Measurements from ENCODE around the gene MYRIP. TPM values are rescaled to one million over a fixed set of nuclear protein-coding genes. Genes with fewer than 3 reads are reported as not detected.

Gene MYRIP
- 0.05 TPM in 1 of 5 replicates, not detected in the others for total RNA-seq (2022; extraction: Qiagen RNA extraction)

DNA sequence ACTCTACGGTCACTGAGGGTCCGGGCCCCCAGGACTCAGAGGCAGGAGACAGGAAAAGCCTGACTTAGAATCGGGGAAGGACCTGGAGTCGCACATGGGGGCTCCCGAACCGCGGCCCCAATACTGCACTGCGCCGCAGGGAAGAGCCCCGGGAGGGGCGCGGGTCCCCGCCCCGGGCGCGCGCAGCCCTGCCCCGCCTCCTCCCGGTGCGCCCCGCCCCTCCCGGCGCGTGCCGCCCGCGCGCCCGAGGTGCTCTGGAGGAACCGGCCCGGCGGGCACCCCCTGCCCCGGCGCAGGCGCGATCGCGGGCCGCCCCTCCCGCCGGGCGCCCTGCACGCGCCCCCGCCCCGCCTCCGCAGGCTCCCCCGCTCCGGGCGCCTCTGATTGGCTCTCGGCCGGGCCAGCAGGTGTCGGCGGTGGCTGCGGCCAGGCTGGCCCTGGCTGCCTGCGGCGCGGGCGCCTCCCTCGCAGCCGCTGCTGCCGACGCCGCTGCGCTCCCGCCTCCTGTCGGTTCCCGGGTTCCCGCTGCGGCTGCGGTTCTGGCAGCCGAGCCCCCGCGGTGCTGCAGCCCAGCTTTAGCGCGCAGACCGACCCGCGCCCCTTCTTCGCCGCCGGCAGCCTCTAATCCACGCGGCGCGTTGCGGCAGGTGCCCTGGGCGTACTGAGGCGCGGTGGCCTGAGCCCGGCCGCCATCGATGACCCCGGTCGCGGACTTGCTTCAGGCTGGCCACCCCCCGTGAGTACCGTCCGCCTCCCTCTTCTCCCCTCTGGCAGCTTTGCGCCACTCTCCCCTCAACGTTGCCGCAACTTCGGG is at the start of gene MYRIP:
Gene MYRIP (plus strand): TSS at position 429 of the 814 bp plus-strand sequence. CDS start 91,208 bp downstream, outside the sequence.

DNA sequence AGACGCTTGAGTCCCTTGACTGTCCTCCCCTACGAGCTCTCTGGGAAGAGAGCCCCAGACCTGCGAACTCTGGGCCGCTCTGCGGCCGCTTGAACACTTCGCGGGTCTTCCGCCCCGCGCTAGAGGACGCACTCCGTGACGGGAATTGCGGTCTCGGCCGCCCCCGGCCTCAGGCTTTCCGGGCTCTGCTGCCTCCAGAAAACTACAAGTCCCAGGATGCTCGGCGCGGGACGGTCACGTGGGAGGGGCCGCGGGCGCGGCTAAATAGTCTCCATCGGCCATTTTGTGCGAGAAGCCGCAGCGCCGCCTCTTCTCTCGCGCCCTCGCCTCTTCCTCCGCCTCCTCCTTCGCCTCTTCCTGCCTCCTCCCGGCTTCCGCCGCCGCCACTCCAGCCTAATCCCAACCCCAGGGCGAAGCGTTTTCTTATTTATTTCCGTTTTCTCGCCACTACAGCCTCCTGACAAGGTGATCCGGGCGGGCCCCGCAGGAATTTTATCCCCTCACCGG is 500.1 kb downstream of the MYRIP start, which contains the start of gene EIF1B:
Gene EIF1B (plus strand): TSS at position 290 of the 507 bp plus-strand sequence. CDS start 235 bp downstream, outside the sequence.

Data from A549 treated with Hydrocortisone at 1 μM for 4 hours (cell line).